ENCODE results near the gene BATF.

BATF gene

GRCh38 chr14:75539561-75540478 is 17.6 kb downstream of the BATF start:
- in situ Hi-C loops (cut with HindIII; ENCODE audit: low sequenced_read_pairs) = no loop called here
- TF ChIP-seq CTCF (IDR thresholded peaks at IDR 0.05; ENCODE audit: low read depth, low read length) = no peak
- H3K4me3 ChIP-seq (ENCODE audit: low read depth, low read length) = no peak overlapping the region
- no peak for DNase-seq (ENCODE audit: low read depth, low spot score)

- in situ Hi-C loops (cut with HindIII; ENCODE audit: low sequenced_read_pairs) = no loop called here
- DNase-seq (ENCODE audit: low read depth, low spot score) = no peak
- TF ChIP-seq CTCF (IDR thresholded peaks at IDR 0.05; ENCODE audit: low read depth, low read length) = no peak
- H3K4me3 ChIP-seq (ENCODE audit: low read depth, low read length) = no peak overlapping the region
These were observed 18.2 kb downstream of the BATF start for GRCh38 chr14:75540479-75540851.

- H3K4me3 ChIP-seq (ENCODE audit: low read depth, low read length) = no peak overlapping the region
- in situ Hi-C loops (cut with HindIII; ENCODE audit: low sequenced_read_pairs) = no loop called here
- DNase-seq (ENCODE audit: low read depth, low spot score) = no peak
- TF ChIP-seq CTCF (IDR thresholded peaks at IDR 0.05; ENCODE audit: low read depth, low read length) = no peak
These were observed 20.4 kb downstream of the BATF start for GRCh38 chr14:75542588-75543091.

- TF ChIP-seq CTCF (IDR thresholded peaks at IDR 0.05; ENCODE audit: low read depth, low read length) = no peak
- in situ Hi-C loops (cut with HindIII; ENCODE audit: low sequenced_read_pairs) = no loop called here
- no peak overlapping the region for H3K4me3 ChIP-seq (ENCODE audit: low read depth, low read length)
- DNase-seq (ENCODE audit: low read depth, low spot score) = no peak
These were observed 21.0 kb downstream of the BATF start for GRCh38 chr14:75543253-75543652.

GRCh38 chr14:75543786-75544185 is 21.5 kb downstream of the BATF start:
- in situ Hi-C loops (cut with HindIII; ENCODE audit: low sequenced_read_pairs) = no loop called here
- no peak for DNase-seq (ENCODE audit: low read depth, low spot score)
- TF ChIP-seq CTCF (IDR thresholded peaks at IDR 0.05; ENCODE audit: low read depth, low read length) = no peak
- no peak overlapping the region for H3K4me3 ChIP-seq (ENCODE audit: low read depth, low read length)

GRCh38 chr14:75545907-75546306 is 23.6 kb downstream of the BATF start:
- no peak for TF ChIP-seq CTCF (IDR thresholded peaks at IDR 0.05; ENCODE audit: low read depth, low read length)
- H3K4me3 ChIP-seq (ENCODE audit: low read depth, low read length) = no peak overlapping the region
- in situ Hi-C loops (cut with HindIII; ENCODE audit: low sequenced_read_pairs) = no loop called here
- DNase-seq (ENCODE audit: low read depth, low spot score) = no peak

Measured in astrocyte of the spinal cord (primary cell).